ENCODE measurements around the gene FAM151B. TPM values are rescaled to one million over a fixed set of nuclear protein-coding genes. Genes with fewer than 3 reads are reported as not detected.

Gene FAM151B
- total RNA-seq, 3 donors from 2014 or later (not counting 1 experiment from before 2014, with no cell fraction given) = 0.21 to 0.45 (median 0.43) TPM

- intact Hi-C loops (cut with micrococcal nuclease) = no loop called here
- Histone ChIP-seq H3K4me1 (ENCODE audit: control insufficient read depth, insufficient read depth, low read length) (no peaks in the 10 kb centered on the region), H3K27ac (ENCODE audit: low read length) (no peak overlapping the region), H3K4me3 (ENCODE audit: low read length) (no peak overlapping the region), H3K36me3 (ENCODE audit: control insufficient read depth, insufficient read depth, low read length) (no peaks in the 10 kb centered on the region), H3K9me3 (ENCODE audit: control insufficient read depth, insufficient read depth, low read length) (no peaks in the 10 kb centered on the region), H3K27me3 (ENCODE audit: control insufficient read depth, insufficient read depth, low read length) (no peaks in the 10 kb centered on the region)
- Mint-ChIP-seq H3K27me3 (ENCODE audit: low read depth in 2 of 2) (peaks cover 8 to 17% of the 10 kb centered on the region in 2 donors), H3K4me3 (no peak overlapping the region), H3K9me3 (no peaks in the 10 kb centered on the region), H3K27ac (no peak overlapping the region), H3K4me1 (no peaks in the 10 kb centered on the region), H3K36me3 (no peaks in the 10 kb centered on the region)
- WGBS (ENCODE audit: insufficient coverage) = no CpG with 5 or more reads among the region's 1 CpG
- no peak for TF ChIP-seq CTCF (IDR thresholded peaks at IDR 0.05)
- no peak for ATAC-seq
- no peak for DNase-seq
Observed at GRCh38 chr5:80592105-80592504, 104.2 kb downstream of the FAM151B start.

Other genes starting within 250 kb of the FAM151B start
- 10 to 100 TPM in 2 of 3 donors, 1 to 10 TPM in 1; 6.8 to 18.9 (median 14.5) TPM for gene SERINC5, start 232.1 kb upstream of the FAM151B start, total RNA-seq
- not detected for gene SPZ1, start 168.1 kb upstream of the FAM151B start, total RNA-seq
- 10 to 100 TPM; 24.4 to 36.6 (median 30.1) TPM for gene ZFYVE16, start 80.0 kb upstream of the FAM151B start, total RNA-seq
- not detected for gene ANKRD34B, start 82.2 kb downstream of the FAM151B start, total RNA-seq
- gene MSH3, start 166.6 kb downstream of the FAM151B start, total RNA-seq = 10 to 100 TPM; 11.6 to 17.1 (median 15.5) TPM
- 10 to 100 TPM in 2 of 3 donors, 1 to 10 TPM in 1; 8.8 to 14.3 (median 12.0) TPM for gene DHFR, start 166.9 kb downstream of the FAM151B start, total RNA-seq

Data from natural killer cell (primary cell).